HG03064 (cell line): Measurements from ENCODE around the gene CLCN5.

Source experiments
- ATAC-seq: cut with Tn5 transposase; IDR thresholded peaks from one replicate; pipeline ENCODE4 v1.9.1; 2021; ENCODE audit warnings: low read depth; ENCODE audit not compliant: unreplicated experiment

Gene CLCN5

GRCh38 chrX:50147972-50148371, 225.6 kb downstream of the CLCN5 start:
- no peak for ATAC-seq
